Measurements from ENCODE around the gene MCHR1.

GRCh38 chr22:40719599-40719998 lies 40.3 kb downstream of the MCHR1 start:
- TF ChIP-seq JUND (IDR thresholded peaks at IDR 0.05) (no peak), CTCF (IDR thresholded peaks at IDR 0.05; ENCODE audit: low read depth, low read length, missing input control) (no peak), YY1 (IDR thresholded peaks at IDR 0.05) (no peak), ATF3 (IDR thresholded peaks at IDR 0.05) (no peak), REST (IDR thresholded peaks at IDR 0.05) (no peak), MAX (IDR thresholded peaks at IDR 0.05) (no peak), TAF1 (conservative IDR thresholded peaks at IDR 0.05) (no peak)
